ENCODE results near the gene MITF.

Gene MITF

GRCh38 chr3:69925506-69925905 lies 186.2 kb downstream of the MITF start:
- no peak for DNase-seq

GRCh38 chr3:69926385-69926784 lies 187.1 kb downstream of the MITF start:
- DNase-seq: no peak

- DNase-seq: no peak
These were observed 188.3 kb downstream of the MITF start for GRCh38 chr3:69927571-69927970.

- no peak for DNase-seq
These were observed 189.8 kb downstream of the MITF start for GRCh38 chr3:69929019-69929418.

- no peak for DNase-seq
These were observed 191.3 kb downstream of the MITF start for GRCh38 chr3:69930564-69930963.

GRCh38 chr3:69932087-69932486 lies 192.8 kb downstream of the MITF start:
- no peak for DNase-seq

- DNase-seq: no peak
These were observed 193.2 kb downstream of the MITF start for GRCh38 chr3:69932501-69932900.

- DNase-seq: no peak
These were observed 195.1 kb downstream of the MITF start for GRCh38 chr3:69934398-69934797.

GRCh38 chr3:69936266-69936665 lies 197.0 kb downstream of the MITF start:
- no peak for DNase-seq

- DNase-seq: no peak
These were observed 198.8 kb downstream of the MITF start for GRCh38 chr3:69938061-69938460.

GRCh38 chr3:69938931-69939330 lies 199.7 kb downstream of the MITF start:
- DNase-seq: no peak

GRCh38 chr3:69941037-69941436 lies 201.8 kb downstream of the MITF start:
- DNase-seq: no peak

- no peak for DNase-seq
These were observed 202.3 kb downstream of the MITF start for GRCh38 chr3:69941439-69942176.

- DNase-seq: no peak
These were observed 205.7 kb downstream of the MITF start for GRCh38 chr3:69944931-69945493.

- DNase-seq: peak in 1 of 2 experiments; percentile 23
These were observed 209.1 kb downstream of the MITF start for GRCh38 chr3:69948246-69948862.

- DNase-seq: no peak
These were observed 212.4 kb downstream of the MITF start for GRCh38 chr3:69951616-69952015.

- DNase-seq: no peak
These were observed 220.3 kb downstream of the MITF start for GRCh38 chr3:69959581-69959980.

GRCh38 chr3:69961706-69962439 lies 222.6 kb downstream of the MITF start:
- no peak for DNase-seq

- DNase-seq: no peak
These were observed 224.4 kb downstream of the MITF start for GRCh38 chr3:69963643-69964042.

- no peak for DNase-seq
These were observed 227.9 kb downstream of the MITF start for GRCh38 chr3:69967156-69967555.

- DNase-seq: no peak
These were observed 231.6 kb downstream of the MITF start for GRCh38 chr3:69970827-69971226.

- no peak for DNase-seq
These were observed 233.4 kb downstream of the MITF start for GRCh38 chr3:69972672-69973071.

- no peak for DNase-seq
These were observed 236.8 kb downstream of the MITF start for GRCh38 chr3:69976021-69976420.

All from NCI-H446 (cell line).